ENCODE measurements around the gene BCAS3.
"Not testable (repeated sequence)": the region's sequence is repeated elsewhere in the genome, so short reads cannot be mapped to it uniquely, and the experiment has no call there.

Gene BCAS3

GRCh38 chr17:61420745-61421398, 743.2 kb downstream of the BCAS3 start:
- no peak for DNase-seq

GRCh38 chr17:61421460-61421859, 743.8 kb downstream of the BCAS3 start:
- DNase-seq = no peak

GRCh38 chr17:61422116-61422799, 744.6 kb downstream of the BCAS3 start:
- no peak for DNase-seq

- DNase-seq = no peak
Observed at GRCh38 chr17:61422869-61423268, 745.2 kb downstream of the BCAS3 start.

GRCh38 chr17:61423967-61424649, 746.5 kb downstream of the BCAS3 start:
- DNase-seq = no peak

- no peak for DNase-seq
Observed at GRCh38 chr17:61425682-61426481, 748.2 kb downstream of the BCAS3 start.

GRCh38 chr17:61426482-61427304, 749.0 kb downstream of the BCAS3 start:
- no peak for DNase-seq

GRCh38 chr17:61427567-61427966, 749.9 kb downstream of the BCAS3 start:
- no peak for DNase-seq

GRCh38 chr17:61429274-61429673, 751.6 kb downstream of the BCAS3 start:
- DNase-seq = no peak

GRCh38 chr17:61429831-61430230, 752.2 kb downstream of the BCAS3 start:
- DNase-seq = not testable (repeated sequence)

GRCh38 chr17:61431594-61432311, 754.1 kb downstream of the BCAS3 start:
- DNase-seq = no peak

GRCh38 chr17:61436273-61436672, 758.6 kb downstream of the BCAS3 start:
- no peak for DNase-seq

- no peak for DNase-seq
Observed at GRCh38 chr17:61436995-61437704, 759.5 kb downstream of the BCAS3 start.

GRCh38 chr17:61440697-61441096, 763.0 kb downstream of the BCAS3 start:
- no peak for DNase-seq

- DNase-seq = not testable (repeated sequence)
Observed at GRCh38 chr17:61441507-61441906, 763.9 kb downstream of the BCAS3 start.

- DNase-seq = no peak
Observed at GRCh38 chr17:61442136-61442775, 764.6 kb downstream of the BCAS3 start.
